GM12875 (cell line): ENCODE results near the gene FLACC1.
"Not testable (repeated sequence)": the region's sequence is repeated elsewhere in the genome, so short reads cannot be mapped to it uniquely, and the experiment has no call there.

ENCODE experiments used
- H3K4me3 ChIP-seq: one replicate; pipeline ENCODE4 v1.5.1; 2011; ENCODE audit warnings: low read depth, low read length, control low read depth
- TF ChIP-seq, protein P1 (sequence below): IDR thresholded peaks from 2 replicates; pipeline ENCODE4 v1.5.1; 2011; ENCODE audit warnings: low read depth, mild to moderate bottlenecking, control low read depth, inconsistent platforms, low read length, moderate library complexity, borderline replicate concordance; ENCODE audit not compliant: insufficient read depth

Gene FLACC1

DNA sequence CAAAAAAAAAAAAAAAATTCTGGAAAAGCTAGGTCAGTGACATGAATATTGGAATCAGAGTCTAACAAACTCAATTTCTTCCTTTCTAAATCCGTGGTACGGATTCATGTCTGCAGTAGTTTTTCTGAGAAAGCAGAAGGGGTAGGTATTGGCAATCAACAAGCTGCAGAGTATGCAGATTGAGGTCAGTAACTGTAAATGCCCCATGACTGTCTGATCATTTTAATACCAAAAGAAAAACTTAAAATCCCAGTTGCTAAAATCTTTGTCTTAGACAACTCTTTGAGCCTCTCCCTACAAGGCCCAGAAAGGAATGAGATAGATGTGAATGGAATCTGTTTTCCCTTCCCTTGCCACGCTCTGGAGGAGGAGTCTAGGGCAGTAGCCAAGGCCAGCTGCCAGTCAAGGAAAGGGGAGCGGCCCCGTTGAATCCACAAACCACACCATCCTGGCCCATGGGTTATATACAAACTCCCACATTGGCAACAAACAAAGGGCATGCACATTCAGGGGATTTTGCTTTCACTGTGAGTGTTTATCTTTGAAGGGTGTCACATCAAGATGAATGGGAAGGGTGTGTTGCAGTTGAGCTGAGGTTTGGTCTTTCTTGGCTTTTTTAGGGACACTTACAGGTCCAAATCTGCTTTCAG, 102.9 kb downstream of the FLACC1 start:
- H3K4me3 ChIP-seq = no peak overlapping the region
- TF ChIP-seq, protein P1, sequence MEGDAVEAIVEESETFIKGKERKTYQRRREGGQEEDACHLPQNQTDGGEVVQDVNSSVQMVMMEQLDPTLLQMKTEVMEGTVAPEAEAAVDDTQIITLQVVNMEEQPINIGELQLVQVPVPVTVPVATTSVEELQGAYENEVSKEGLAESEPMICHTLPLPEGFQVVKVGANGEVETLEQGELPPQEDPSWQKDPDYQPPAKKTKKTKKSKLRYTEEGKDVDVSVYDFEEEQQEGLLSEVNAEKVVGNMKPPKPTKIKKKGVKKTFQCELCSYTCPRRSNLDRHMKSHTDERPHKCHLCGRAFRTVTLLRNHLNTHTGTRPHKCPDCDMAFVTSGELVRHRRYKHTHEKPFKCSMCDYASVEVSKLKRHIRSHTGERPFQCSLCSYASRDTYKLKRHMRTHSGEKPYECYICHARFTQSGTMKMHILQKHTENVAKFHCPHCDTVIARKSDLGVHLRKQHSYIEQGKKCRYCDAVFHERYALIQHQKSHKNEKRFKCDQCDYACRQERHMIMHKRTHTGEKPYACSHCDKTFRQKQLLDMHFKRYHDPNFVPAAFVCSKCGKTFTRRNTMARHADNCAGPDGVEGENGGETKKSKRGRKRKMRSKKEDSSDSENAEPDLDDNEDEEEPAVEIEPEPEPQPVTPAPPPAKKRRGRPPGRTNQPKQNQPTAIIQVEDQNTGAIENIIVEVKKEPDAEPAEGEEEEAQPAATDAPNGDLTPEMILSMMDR = no peak

DNA sequence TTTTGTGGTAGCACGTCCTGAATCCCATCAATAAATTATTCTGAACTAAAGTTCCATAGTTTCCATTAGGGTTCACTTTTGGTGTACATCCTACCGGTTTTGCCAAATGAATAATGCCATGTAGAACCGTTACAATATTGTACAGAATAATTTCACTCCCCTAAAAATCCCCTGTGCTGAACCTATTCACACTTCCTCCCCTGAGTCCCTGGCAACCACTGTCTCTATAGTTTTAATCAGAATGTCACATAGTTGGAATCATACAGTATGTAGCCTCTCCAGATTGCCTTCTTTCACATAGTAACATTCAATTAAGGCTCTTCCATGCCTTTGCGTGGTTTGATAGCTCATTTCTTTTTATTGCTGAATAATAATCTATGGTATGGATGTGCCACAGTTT, 106.4 kb downstream of the FLACC1 start:
- TF ChIP-seq, protein P1 = no peak
- no peak overlapping the region for H3K4me3 ChIP-seq

DNA sequence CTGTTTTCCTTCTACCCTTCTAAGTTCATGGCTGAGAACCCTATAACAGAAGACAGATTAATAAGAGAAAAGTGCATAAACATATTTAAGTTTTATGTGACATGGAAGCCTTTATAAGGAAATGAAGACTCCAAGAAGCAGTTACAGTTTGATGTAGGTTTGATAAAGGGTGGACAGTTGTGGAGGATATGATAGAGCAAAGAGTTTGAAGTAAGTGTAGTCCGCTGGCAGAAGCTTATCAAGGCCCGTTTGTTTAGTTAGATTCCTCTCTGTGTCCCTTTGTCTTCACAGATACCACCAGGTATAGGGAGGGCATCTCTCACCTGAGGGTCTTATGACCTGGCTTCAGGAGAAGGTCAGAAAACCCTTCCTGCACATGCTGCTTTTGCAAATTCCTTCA, 107.3 kb downstream of the FLACC1 start:
- TF ChIP-seq, protein P1 = no peak
- H3K4me3 ChIP-seq = no peak overlapping the region

DNA sequence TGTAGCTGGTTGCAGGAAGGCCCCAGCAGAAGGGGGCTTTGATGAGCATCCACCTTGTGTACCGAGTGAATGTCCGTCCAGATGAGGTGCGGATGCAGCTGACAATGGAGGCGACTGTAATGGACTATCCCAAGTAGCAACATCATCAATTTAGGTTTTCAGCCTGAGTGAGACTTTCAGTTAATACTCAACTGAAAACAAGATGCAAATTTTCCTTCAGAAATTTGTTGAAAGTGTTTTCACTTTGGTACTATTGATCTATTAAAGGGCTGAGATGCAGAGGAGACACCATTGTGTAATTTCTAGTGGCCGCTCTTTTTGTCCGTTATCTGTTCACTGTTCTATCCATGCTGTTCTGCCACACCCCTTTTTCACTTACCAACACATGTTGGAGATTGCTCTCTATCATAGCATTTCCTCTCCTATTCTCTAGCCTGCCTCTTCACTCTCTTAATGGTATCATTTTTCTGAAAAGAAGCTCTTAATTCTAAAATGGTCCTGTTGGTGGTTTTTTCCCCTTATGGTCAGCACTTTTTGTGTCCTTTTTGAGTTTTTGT, 108.8 kb downstream of the FLACC1 start:
- H3K4me3 ChIP-seq = no peak overlapping the region
- TF ChIP-seq, protein P1 = no peak

DNA sequence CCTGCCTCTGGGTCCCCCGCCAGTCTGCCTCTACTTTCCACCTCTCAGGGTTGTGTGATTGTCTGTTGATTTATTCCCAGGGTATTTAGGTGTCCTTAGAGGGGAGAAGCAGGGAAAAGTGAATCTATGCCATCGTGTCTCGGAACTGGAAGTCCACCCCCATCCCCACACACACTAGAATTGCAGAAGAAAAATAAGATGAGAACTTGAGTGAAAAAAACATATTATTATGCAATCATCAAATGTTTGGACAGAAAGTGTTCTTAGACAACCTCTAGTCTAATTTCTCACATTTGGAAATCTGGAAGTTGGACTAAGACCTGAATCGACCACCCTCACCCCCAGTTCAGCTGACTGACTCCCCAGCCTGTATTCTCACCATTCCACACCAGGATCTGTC, 110.9 kb downstream of the FLACC1 start:
- H3K4me3 ChIP-seq = no peak overlapping the region
- TF ChIP-seq, protein P1 = no peak

DNA sequence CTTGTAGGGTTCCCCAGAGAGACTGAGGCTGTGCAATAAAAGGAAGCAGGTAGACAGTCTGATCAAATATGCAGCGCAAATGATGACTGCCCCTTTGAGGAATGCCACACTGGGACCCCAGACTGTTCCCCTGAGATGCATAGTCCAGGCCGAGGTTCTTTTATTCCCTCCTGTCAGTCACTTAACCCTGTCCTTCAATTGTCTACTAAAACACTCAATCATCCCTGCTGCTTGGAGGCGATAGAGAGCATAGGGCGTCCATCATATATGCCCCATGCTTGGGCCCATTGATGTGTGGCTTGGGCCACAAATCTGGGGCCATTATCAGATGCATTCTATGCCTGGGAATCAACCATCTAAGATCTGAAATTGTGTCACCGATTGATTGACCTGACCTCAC, 112.3 kb downstream of the FLACC1 start:
- no peak overlapping the region for H3K4me3 ChIP-seq
- TF ChIP-seq, protein P1 = no peak

DNA sequence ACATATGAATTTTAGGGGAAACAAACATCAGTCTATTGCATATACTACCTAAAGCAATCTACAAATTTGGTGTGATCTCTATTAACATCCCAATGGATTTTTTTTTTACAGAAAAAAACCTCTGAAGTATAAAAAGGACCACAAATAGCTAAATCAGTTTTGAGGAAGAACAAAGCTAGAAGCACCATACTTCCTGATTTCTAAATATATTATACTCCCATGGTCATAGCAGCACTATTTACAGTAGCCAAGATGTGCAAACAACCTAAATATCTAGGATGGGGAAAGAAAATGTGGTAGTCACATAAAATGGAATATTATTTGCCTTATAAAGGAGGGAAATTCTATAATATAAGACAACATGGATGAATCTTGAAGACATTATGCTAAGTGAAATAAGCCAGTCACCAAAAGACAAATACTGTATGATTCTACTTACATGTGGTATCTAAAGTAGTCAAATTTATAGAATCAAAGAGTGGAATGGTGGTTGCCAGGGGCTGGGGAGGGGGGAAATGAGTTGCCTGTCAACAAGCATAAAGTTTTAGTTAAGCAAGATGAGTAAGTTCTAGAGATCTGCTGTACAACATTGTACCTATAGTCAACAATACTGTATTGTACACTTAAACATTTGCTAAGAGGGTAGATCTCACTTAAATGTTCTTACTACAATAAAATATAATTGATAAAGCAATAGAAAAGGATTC, 114.4 kb downstream of the FLACC1 start:
- no peak overlapping the region for H3K4me3 ChIP-seq
- TF ChIP-seq, protein P1 = no peak

DNA sequence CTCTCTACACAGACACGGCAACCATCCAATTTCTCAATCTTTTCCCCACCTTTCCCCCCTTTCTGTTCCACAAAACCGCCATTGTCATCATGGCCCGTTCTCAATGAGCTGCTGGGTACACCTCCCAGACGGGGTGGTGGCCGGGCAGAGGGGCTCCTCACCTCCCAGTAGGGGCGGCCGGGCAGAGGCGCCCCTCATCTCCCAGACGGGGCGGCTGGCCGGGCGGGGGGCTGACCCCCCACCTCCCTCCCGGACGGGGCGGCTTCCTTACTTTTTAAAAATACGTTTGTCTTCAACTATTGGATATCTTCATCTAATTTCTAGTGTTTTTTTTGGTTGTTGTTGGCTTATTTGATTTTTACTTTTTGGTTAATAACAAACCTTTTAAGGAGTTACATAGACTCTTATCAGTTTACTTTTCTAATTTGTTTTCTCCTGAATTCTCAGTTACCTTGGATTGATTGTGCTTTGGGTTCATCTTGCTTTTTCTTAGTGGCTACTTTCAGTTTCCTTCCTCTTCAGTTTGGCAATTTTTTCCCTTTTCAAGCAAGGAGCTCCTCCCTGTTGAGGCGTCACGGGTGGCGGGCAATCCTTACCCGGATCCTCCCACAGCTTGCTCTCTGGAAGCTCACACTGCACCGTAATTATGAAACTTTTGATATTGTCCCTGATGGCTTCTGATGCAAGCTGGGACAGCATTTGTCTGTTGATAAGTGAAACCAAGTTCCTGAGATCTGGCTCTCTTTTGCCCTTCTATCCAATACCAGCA, 117.8 kb downstream of the FLACC1 start:
- H3K4me3 ChIP-seq = not testable (repeated sequence)
